PFSK-1 (cell line): ENCODE measurements around the gene TMEM79.

ENCODE experiments used
- FOXP2 ChIP-seq: optimal IDR thresholded peaks from 2 replicates; pipeline ENCODE3; 2011; ENCODE audit warnings: borderline replicate concordance, control low read depth, inconsistent platforms; ENCODE audit not compliant: insufficient read depth; ENCODE audit errors: extremely low read length, extremely low read depth
- POLR2AphosphoS5 ChIP-seq: IDR thresholded peaks from 2 replicates; pipeline ENCODE4 v1.6.1; 2012; ENCODE audit warnings: low read depth, mild to moderate bottlenecking, control low read depth, low read length, moderate library complexity
- REST ChIP-seq, 2 experiments: IDR thresholded peaks; 2 replicates each; pipeline versions ENCODE4 v1.6.1 to v1.8.0; 2011 to 2012; ENCODE audit warnings: low read depth in 2 of 2, low read length in 2 of 2, control low read depth in 1 of 2, inconsistent platforms in 1 of 2, mild to moderate bottlenecking in 1 of 2, moderate library complexity in 1 of 2; ENCODE audit not compliant: insufficient read depth in 1 of 2
- SIN3A ChIP-seq: IDR thresholded peaks from 2 replicates; pipeline ENCODE4 v1.6.1; 2012; ENCODE audit warnings: mild to moderate bottlenecking, low read length, moderate library complexity, borderline replicate concordance; ENCODE audit not compliant: insufficient read depth

GRCh38 chr1:156262461-156263287 is 21.5 kb upstream of the TMEM79 start:
- no peak for TF ChIP-seq REST (IDR thresholded peaks at IDR 0.05; ENCODE audit: insufficient read depth in 1 of 2, low read depth in 2 of 2, low read length in 2 of 2)
- TF ChIP-seq POLR2AphosphoS5, result no peak
- TF ChIP-seq SIN3A, result no peak
- no peak for TF ChIP-seq FOXP2
